ENCODE data around the gene ORC1. TPM values are rescaled to one million over a fixed set of nuclear protein-coding genes. Genes with fewer than 3 reads are reported as not detected.

ORC1 gene
- polyA plus RNA-seq, 4 donors, result 5.3 to 7.5 (median 7.4) TPM

DNA sequence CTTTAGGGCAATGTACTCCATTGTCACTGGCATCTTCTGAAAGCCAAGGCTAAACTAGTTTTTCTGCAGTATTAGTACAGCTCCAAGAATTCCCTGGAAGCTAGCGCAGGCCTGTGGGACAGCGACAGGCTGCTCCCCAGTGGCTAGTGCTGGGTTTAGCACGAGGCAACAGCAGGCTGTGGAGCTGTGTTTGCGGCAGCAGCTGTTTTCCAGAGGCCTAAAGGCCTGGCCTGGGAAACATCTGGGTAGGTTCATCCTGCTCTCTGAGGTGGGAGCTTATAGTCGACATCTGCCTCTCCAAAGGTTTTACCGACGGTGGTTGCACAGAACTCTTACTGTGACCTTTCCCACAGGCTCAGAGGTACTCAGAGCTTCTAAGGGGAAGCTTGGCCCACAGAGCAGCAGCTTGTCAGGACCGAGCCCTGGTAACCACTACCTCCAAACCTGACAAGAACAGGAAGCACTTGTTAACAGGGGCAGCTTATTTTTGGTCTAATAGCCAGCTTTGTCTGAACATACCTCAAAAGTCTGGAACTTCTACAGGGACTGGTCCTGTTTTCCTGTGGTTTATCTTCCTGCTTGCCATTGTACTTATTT, 55.4 kb downstream of the ORC1 start:
- no peak for DNase-seq (ENCODE audit: low read depth in 4 of 4, low spot score in 3 of 4)

DNA sequence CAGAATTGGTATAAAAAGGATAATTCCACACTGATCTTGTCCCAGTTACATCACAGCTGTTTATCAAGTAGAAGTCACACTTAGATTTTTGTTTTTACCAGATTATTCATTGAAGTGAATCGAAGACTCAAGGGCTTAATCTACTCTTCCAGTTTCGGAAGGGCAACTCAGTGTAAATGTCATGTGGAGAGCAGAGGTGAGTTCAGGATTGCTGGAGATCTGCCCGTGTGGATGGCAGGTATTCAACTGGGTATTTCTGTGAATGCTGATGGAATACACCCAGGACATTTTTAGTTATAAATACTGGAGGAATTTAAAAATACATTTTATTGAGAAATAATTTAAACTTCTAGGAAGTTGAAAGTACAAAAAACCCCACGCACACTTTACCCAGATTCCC, 57.6 kb downstream of the ORC1 start:
- no peak for DNase-seq (ENCODE audit: low read depth in 4 of 4, low spot score in 3 of 4)

DNA sequence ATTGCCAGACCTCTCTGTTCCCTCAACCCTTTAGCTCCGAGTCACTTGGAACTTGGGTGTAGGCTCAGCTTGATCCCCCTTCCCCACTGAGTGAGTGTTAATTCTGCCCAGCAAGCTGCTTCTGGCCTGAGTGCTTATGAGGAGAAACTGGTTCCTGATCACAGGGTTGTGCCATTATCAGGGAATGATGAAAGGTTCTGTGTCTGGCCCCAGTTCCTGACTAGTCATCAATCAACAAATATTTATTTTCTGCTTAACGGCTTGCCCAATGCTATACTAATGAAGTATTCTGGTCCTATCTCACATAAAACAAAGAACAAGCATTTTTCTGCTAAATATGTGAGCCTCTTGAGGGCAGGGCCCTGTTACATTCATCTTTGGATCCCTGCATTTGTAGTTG, 59.0 kb downstream of the ORC1 start:
- DNase-seq (ENCODE audit: low read depth in 4 of 4, low spot score in 3 of 4), result no peak

DNA sequence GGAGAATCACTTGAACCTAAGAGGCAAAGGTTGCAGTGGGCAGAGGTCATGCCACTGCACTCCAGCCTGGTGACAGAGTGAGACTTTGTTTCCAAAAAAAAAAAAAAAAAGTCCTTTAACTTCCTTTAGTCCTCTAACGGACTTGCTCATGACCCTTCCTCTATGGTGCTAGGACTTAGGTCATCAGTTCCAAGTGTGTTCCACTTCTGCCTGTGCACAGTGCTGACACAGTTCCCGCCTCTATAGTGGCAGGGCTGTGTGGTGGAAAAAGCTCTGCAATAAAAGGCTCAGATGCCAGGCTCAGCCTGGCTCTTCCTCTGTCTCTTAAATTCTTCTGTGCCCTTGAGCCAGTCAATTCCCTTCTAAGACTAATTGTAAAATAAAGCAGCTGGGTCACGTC, 60.2 kb downstream of the ORC1 start:
- no peak for DNase-seq (ENCODE audit: low read depth in 4 of 4, low spot score in 3 of 4)

DNA sequence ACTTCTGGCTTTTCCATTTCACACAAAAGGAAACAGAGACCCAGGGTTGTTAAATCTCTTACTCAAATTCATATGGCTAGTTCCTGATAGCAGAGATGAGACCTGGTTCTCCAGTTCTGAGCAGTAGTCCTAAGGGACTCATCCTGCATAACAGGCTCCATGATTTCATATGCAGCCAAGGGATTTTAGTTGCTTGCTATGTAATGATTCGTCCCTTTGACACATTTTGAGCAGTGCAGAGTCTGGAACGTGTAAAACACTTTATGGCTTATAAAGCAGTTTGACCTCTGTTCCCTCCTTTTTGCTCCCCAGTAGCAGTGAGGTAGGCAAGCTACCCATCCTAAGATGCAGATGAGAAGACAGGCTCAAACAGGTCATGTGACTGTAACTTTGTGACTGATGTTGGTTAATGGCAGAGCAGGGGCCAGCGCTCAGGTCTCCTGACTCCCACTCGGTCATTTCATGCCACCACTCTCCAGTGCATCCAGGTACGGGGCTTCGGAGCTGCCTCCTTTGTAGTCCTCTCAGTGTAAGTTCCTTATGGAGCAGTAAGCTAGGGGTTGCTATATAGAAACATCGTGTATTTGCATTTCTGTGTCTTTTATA, 62.5 kb downstream of the ORC1 start:
- no peak for DNase-seq (ENCODE audit: low read depth in 4 of 4, low spot score in 3 of 4)

DNA sequence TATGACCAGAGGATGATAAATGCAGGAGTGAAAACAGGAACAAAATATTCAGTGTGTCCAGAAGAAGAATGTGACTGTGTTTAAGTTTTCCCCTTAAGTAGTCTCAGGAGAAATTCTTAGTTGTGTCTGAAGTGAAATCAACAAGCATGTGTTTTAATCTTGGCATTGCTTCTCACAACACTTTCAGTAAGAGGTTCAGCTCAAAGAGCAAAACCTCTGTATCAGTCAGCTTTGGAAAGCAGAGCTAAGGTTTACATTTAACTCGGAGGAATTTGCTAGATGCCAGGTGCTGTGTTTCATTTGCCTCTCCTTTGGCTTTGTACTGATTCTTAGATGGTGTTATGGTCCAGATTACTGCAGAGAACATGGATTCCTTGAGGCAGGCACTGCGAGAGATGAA, 66.8 kb downstream of the ORC1 start:
- DNase-seq (ENCODE audit: low read depth in 4 of 4, low spot score in 3 of 4), result no peak

DNA sequence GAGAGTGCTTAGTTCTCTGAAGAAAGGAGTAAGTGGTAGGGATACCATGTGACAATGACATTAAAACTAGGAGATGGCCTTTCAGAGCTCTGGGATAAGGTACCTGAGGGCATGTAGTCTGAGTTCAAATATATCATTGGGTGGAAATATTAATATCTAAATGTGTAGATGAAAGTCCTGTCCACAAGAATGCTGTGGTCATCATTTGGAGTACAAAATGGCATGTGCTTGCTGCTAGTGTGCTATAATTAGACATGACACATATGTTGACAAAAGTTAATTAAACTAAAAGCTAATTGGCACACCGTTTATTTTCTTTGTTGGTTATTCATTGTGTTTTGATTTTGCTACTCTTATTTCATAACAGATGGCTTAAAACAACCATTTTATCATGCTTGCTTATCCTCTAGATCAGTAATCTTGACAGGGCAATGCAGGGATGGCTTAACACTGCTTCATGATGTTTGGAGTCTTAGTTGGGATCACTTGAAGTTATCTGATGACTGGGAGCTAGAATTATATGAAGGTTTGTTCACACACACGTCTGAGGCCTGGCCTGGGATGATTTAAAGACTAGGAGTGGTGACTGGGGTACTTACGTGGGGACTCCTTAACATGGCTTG, 69.2 kb downstream of the ORC1 start:
- no peak for DNase-seq (ENCODE audit: low read depth in 4 of 4, low spot score in 3 of 4)

DNA sequence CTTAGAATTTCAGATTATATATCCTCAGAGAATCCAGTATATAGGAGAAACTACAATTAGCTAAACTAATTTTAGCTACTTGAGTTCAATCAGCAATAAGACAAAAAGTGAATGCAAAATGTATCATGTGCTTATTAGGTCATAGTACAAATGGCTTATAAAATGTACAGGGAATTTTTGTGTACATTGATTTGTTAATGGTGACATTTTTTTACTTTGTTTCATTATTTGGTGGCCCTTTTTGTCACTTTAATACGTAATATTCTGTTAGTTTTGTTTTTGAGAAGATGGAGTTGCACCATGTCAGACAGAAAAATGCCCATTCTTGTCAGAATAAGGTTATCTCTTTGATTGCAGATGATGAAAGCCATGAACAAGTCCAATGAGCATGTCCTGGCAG, 71.8 kb downstream of the ORC1 start:
- DNase-seq (ENCODE audit: low read depth in 4 of 4, low spot score in 3 of 4), result no peak

DNA sequence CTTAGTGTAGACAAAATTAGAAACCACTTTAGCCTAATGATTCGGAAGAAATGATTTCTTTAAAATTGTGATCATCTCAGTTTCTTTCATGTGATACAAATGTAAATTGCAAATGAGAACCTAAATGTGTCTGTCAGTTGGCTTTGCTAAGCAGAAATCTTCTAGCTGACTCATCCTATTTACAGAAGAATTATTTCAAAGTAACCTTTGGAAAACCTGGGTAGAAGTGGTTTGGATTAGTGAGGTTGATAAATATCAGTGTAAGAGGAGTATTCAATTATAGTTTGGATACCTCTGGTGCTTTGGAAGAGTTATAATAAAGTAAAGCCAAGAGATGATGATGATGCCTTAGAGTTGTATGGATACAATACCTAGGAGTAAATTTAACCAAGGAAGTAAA, 75.6 kb downstream of the ORC1 start:
- DNase-seq (ENCODE audit: low read depth in 4 of 4, low spot score in 3 of 4), result no peak

DNA sequence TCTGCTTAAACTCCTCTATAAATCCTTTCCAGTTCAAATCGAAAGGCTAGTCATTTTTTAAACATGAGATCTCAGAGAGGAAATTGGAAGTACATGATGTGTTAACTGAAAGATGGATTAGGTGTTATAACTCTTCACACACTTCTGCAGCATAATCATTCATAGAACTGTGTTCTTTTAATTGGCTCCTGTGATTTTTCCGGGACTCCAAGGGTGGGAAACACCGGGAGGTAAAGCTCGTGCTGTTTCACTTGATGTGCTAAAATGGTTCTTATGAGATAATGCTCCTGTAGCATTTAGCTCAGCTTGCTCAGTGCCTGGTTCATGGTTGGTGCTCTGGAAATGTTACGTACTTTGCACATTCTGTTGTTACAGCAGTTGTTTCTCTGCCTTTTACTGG, 78.4 kb downstream of the ORC1 start:
- DNase-seq (ENCODE audit: low read depth in 4 of 4, low spot score in 3 of 4), result no peak

DNA sequence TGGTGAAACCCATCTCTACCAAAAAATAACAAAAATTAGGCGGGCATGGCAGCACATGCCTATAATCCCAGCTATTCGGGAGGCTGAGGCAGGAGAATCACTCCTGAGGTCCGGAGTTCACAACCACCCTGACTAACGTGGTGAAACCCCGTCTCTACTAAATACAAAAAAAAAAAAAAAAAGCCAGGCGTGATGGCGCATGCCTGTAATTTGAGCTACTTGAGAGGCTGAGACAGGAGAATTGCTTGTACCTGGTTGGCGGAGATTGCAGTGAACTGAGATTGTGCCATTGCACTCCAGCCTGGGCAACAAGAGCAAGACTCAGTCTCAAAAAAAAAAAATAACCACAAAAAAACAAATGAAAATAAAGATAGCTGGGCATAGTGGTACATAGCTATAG, 80.5 kb downstream of the ORC1 start:
- DNase-seq (ENCODE audit: low read depth in 4 of 4, low spot score in 3 of 4), result no peak

Other genes starting within 250 kb of the ORC1 start
- 10 to 100 TPM; 29.8 to 35.5 (median 31.7) TPM for gene CC2D1B, start 38.2 kb downstream of the ORC1 start, polyA plus RNA-seq (ENCODE audit: insufficient read length in 4 of 4)
- gene PRPF38A, start 179 bp upstream of the ORC1 start, polyA plus RNA-seq (ENCODE audit: insufficient read length in 4 of 4), result 10 to 100 TPM; 74.0 to 84.9 (median 80.9) TPM
- gene TUT4, start 148.7 kb upstream of the ORC1 start, polyA plus RNA-seq (ENCODE audit: insufficient read length in 4 of 4), result 10 to 100 TPM; 66.8 to 82.6 (median 80.8) TPM
- gene GPX7, start 197.9 kb upstream of the ORC1 start, polyA plus RNA-seq (ENCODE audit: insufficient read length in 4 of 4), result 10 to 100 TPM; 72.1 to 91.2 (median 80.3) TPM
- 1 to 10 TPM; 1.2 to 2.1 (median 1.4) TPM for gene SHISAL2A, start 228.7 kb upstream of the ORC1 start, polyA plus RNA-seq (ENCODE audit: insufficient read length in 4 of 4)